ENCODE data around the gene OR2T29. TPM values are rescaled to one million over a fixed set of nuclear protein-coding genes. Genes with fewer than 3 reads are reported as not detected.

OR2T29 gene
- total and polyA plus RNA-seq, 5 donors from 2014 or later = not detected

Other genes with a start within 250 kb of the OR2T29 start
- gene OR2M7, start 238.2 kb downstream of the OR2T29 start, total RNA-seq = not detected
- gene OR2M7, start 238.2 kb downstream of the OR2T29 start, polyA plus RNA-seq = not detected
- not detected for gene OR14C36, start 214.0 kb downstream of the OR2T29 start, total RNA-seq
- not detected for gene OR14C36, start 214.0 kb downstream of the OR2T29 start, polyA plus RNA-seq
- gene OR2T4, start 201.1 kb downstream of the OR2T29 start, total RNA-seq = not detected
- not detected for gene OR2T4, start 201.1 kb downstream of the OR2T29 start, polyA plus RNA-seq
- not detected for gene OR2T6, start 187.0 kb downstream of the OR2T29 start, total RNA-seq
- not detected for gene OR2T6, start 187.0 kb downstream of the OR2T29 start, polyA plus RNA-seq
- gene OR2T1, start 159.7 kb downstream of the OR2T29 start, total RNA-seq = not detected
- gene OR2T1, start 159.7 kb downstream of the OR2T29 start, polyA plus RNA-seq = not detected
- gene OR2T2, start 117.1 kb downstream of the OR2T29 start, total RNA-seq = not detected
- gene OR2T2, start 117.1 kb downstream of the OR2T29 start, polyA plus RNA-seq = not detected
- gene OR2T3, start 89.4 kb downstream of the OR2T29 start, total RNA-seq = not detected
- gene OR2T3, start 89.4 kb downstream of the OR2T29 start, polyA plus RNA-seq = not detected
- not detected for gene OR2T5, start 74.2 kb downstream of the OR2T29 start, total RNA-seq
- gene OR2T5, start 74.2 kb downstream of the OR2T29 start, polyA plus RNA-seq = not detected
- gene OR2G6, start 54.7 kb downstream of the OR2T29 start, total RNA-seq = not detected
- not detected for gene OR2G6, start 54.7 kb downstream of the OR2T29 start, polyA plus RNA-seq
- not detected for gene OR2T34, start 12.0 kb upstream of the OR2T29 start, total RNA-seq
- gene OR2T34, start 12.0 kb upstream of the OR2T29 start, polyA plus RNA-seq = not detected
- not detected for gene OR2T10, start 34.9 kb upstream of the OR2T29 start, total RNA-seq
- gene OR2T10, start 34.9 kb upstream of the OR2T29 start, polyA plus RNA-seq = not detected
- gene OR2T11, start 72.3 kb upstream of the OR2T29 start, total RNA-seq = not detected
- not detected for gene OR2T11, start 72.3 kb upstream of the OR2T29 start, polyA plus RNA-seq
- gene OR2T35, start 82.5 kb upstream of the OR2T29 start, total RNA-seq = not detected
- not detected for gene OR2T35, start 82.5 kb upstream of the OR2T29 start, polyA plus RNA-seq
- not detected for gene OR2T27, start 92.8 kb upstream of the OR2T29 start, total RNA-seq
- gene OR2T27, start 92.8 kb upstream of the OR2T29 start, polyA plus RNA-seq = not detected
- not detected for gene OR14I1, start 140.0 kb upstream of the OR2T29 start, total RNA-seq
- gene OR14I1, start 140.0 kb upstream of the OR2T29 start, polyA plus RNA-seq = not detected
- not detected for gene LYPD8, start 193.0 kb upstream of the OR2T29 start, total RNA-seq
- under 1 TPM in 1 of 4 donors, not detected in 3; 0.22 TPM for gene LYPD8, start 193.0 kb upstream of the OR2T29 start, polyA plus RNA-seq

All from CD4-positive, CD25-positive, alpha-beta regulatory T cell (primary cell).